GM12864 (cell line): Measurements from ENCODE around the gene USP40.

ENCODE experiments used
- DNase-seq: peaks from one replicate; pipeline ENCODE4 v3.0.0-alpha.2; 2011; ENCODE audit warnings: low read depth
- H3K4me3 ChIP-seq: 2 replicates; pipeline ENCODE4 v1.5.1; 2011; ENCODE audit warnings: mild to moderate bottlenecking, low read depth, low read length, control low read depth
- CTCF ChIP-seq: IDR thresholded peaks from 2 replicates; pipeline ENCODE4 v1.5.1; 2011; ENCODE audit warnings: low read depth, mild to moderate bottlenecking, moderate library complexity, low read length, control low read depth, inconsistent platforms; ENCODE audit errors: missing control alignments

Gene USP40

GRCh38 chr2:233553366-233553765 lies 13.2 kb downstream of the USP40 start:
- no peak for DNase-seq
- H3K4me3 ChIP-seq = no peak overlapping the region
- no peak for TF ChIP-seq CTCF

- no peak for DNase-seq
- H3K4me3 ChIP-seq = no peak overlapping the region
- TF ChIP-seq CTCF = no peak
Observed at GRCh38 chr2:233551491-233551890, 15.1 kb downstream of the USP40 start.

- no peak for DNase-seq
- no peak overlapping the region for H3K4me3 ChIP-seq
- TF ChIP-seq CTCF = no peak
Observed at GRCh38 chr2:233546774-233547173, 19.8 kb downstream of the USP40 start.

GRCh38 chr2:233546101-233546500 lies 20.5 kb downstream of the USP40 start:
- no peak overlapping the region for H3K4me3 ChIP-seq

GRCh38 chr2:233544200-233544610 lies 22.4 kb downstream of the USP40 start:
- no peak for DNase-seq
- no peak overlapping the region for H3K4me3 ChIP-seq
- TF ChIP-seq CTCF = no peak

More at GRCh38 chr2:233546101-233546500, 20.5 kb downstream of the USP40 start:
- DNase-seq = no peak
- no peak for TF ChIP-seq CTCF

- DNase-seq = no peak
- TF ChIP-seq CTCF = no peak
- H3K4me3 ChIP-seq = no peak overlapping the region
Observed at GRCh38 chr2:233542507-233542906, 24.1 kb downstream of the USP40 start.

- no peak for TF ChIP-seq CTCF
- H3K4me3 ChIP-seq = no peak overlapping the region
- DNase-seq = no peak
Observed at GRCh38 chr2:233538741-233539140, 27.8 kb downstream of the USP40 start.
